MM.1S (cell line): ENCODE results near the gene H6PD.

Experiments
- DNase-seq: peaks from one replicate; pipeline ENCODE4 v3.0.0-alpha.2; 2015
- H2AFZ ChIP-seq: fragments of 300-600 bp; sonication (generic); 2 replicates; pipeline ENCODE4 v1.6.0; 2016; ENCODE audit warnings: antibody characterized with exemption, low read length
- H3F3A ChIP-seq: fragments of 300-600 bp; sonication (generic); 2 replicates; pipeline ENCODE4 v1.6.1; 2016; ENCODE audit warnings: mild to moderate bottlenecking, antibody characterized with exemption, low read length, moderate library complexity, mixed read lengths; ENCODE audit not compliant: insufficient read depth
- H3K27ac ChIP-seq: fragments of 300-600 bp; sonication (generic); 2 replicates; pipeline ENCODE4 v1.5.1; 2016; ENCODE audit warnings: mild to moderate bottlenecking, low read length
- H3K27me3 ChIP-seq: fragments of 300-600 bp; sonication (generic); replicated peaks from 2 replicates; pipeline ENCODE4 v1.6.0; 2016; ENCODE audit warnings: low read length; ENCODE audit not compliant: insufficient read depth
- H3K36me3 ChIP-seq: fragments of 300-600 bp; sonication (generic); replicated peaks from 2 replicates; pipeline ENCODE4 v1.6.1; 2016; ENCODE audit warnings: mild to moderate bottlenecking, low read length, mixed read lengths; ENCODE audit not compliant: insufficient read depth
- H3K4me1 ChIP-seq: fragments of 300-600 bp; sonication (generic); 2 replicates; pipeline ENCODE4 v1.6.1; 2016; ENCODE audit warnings: low read length, mixed read lengths
- H3K4me2 ChIP-seq: fragments of 300-600 bp; sonication (generic); 2 replicates; pipeline ENCODE4 v1.6.0; 2016; ENCODE audit warnings: low read depth, low read length
- H3K4me3 ChIP-seq: fragments of 300-600 bp; sonication (generic); 2 replicates; pipeline ENCODE4 v1.5.1; 2016; ENCODE audit warnings: low read length, mixed read lengths
- H3K79me2 ChIP-seq: fragments of 300-600 bp; sonication (generic); 2 replicates; pipeline ENCODE4 v1.6.1; 2016; ENCODE audit warnings: mixed run types, low read length, mixed read lengths
- H3K9ac ChIP-seq: fragments of 300-600 bp; sonication (generic); 2 replicates; pipeline ENCODE4 v1.6.1; 2016; ENCODE audit warnings: low read length, mixed read lengths
- H3K9me2 ChIP-seq: fragments of 300-600 bp; sonication (generic); replicated peaks from 2 replicates; pipeline ENCODE4 v1.6.1; 2016; ENCODE audit warnings: mild to moderate bottlenecking, low read length, mixed read lengths; ENCODE audit not compliant: insufficient read depth
- H3K9me3 ChIP-seq: fragments of 300-600 bp; sonication (generic); replicated peaks from 2 replicates; pipeline ENCODE4 v1.6.1; 2016; ENCODE audit warnings: mild to moderate bottlenecking, low read length, mixed read lengths; ENCODE audit not compliant: insufficient read depth
- H4K20me1 ChIP-seq: fragments of 300-600 bp; sonication (generic); 2 replicates; pipeline ENCODE4 v1.6.1; 2016; ENCODE audit warnings: mild to moderate bottlenecking, low read length, moderate library complexity, mixed read lengths; ENCODE audit not compliant: insufficient read depth
- CTCF ChIP-seq: fragments of 300-600 bp; sonication (generic); IDR thresholded peaks from 2 replicates; pipeline ENCODE4 v1.5.1; 2016; ENCODE audit warnings: antibody characterized with exemption, low read length, mixed read lengths
- EZH2 ChIP-seq: fragments of 300-600 bp; sonication (generic); optimal IDR thresholded peaks from 2 replicates; pipeline ENCODE3; 2017; ENCODE audit warnings: low read depth, mild to moderate bottlenecking, antibody characterized with exemption, low read length, mixed read lengths
- EZH2phosphoT487 ChIP-seq: fragments of 300-600 bp; sonication (generic); IDR thresholded peaks from 2 replicates; pipeline ENCODE4 v1.6.1; 2018; ENCODE audit warnings: antibody characterized with exemption, low read length

Gene H6PD

DNA sequence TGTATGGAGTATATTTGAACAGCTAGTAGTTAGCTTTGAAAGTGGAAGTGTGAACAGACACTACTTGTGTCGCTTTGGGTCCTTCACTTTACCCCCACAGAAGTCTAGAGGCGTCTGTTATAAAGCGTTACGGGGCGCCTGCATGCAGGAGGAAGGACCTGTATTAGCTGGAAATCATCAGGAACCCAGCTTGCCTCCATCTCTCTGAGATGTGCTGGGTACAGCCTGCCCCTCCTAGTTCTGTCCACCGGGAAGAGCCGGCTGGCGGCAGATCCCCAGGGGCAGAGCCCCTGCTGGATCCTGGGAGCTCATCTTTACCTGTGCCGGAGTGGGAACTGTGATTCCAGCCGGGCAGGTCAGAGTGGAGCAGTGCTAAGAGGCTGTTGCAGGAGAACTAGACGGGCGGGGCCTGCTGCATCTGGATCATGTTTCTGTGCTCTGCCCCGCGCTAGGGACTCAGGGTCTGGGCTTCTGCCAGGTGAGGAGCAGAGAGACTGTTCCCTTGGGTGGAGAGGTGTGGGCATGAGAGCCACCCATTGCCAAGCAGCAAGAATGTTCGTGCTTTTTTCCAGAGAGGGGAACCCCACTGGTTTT, 35.8 kb downstream of the H6PD start:
- no peaks in the 10 kb centered on the region for H3K9me3 ChIP-seq
- no peaks in the 10 kb centered on the region for H3K79me2 ChIP-seq
- no peak for TF ChIP-seq EZH2
- no peak for TF ChIP-seq CTCF
- no peak for TF ChIP-seq EZH2phosphoT487
- no peaks in the 10 kb centered on the region for H3K9me2 ChIP-seq
- no peaks in the 10 kb centered on the region for H3K36me3 ChIP-seq
- no peak overlapping the region for H3K9ac ChIP-seq
- H2AFZ ChIP-seq: no peak overlapping the region
- H3K27ac ChIP-seq: no peak overlapping the region
- H3K4me3 ChIP-seq: no peak overlapping the region
- H3F3A ChIP-seq: no peaks in the 10 kb centered on the region
- H3K27me3 ChIP-seq: no peaks in the 10 kb centered on the region
- DNase-seq: no peak
- H3K4me1 ChIP-seq: peaks cover 9% of the 10 kb centered on the region
- H4K20me1 ChIP-seq: no peaks in the 10 kb centered on the region
- no peak overlapping the region for H3K4me2 ChIP-seq

- H2AFZ ChIP-seq: no peak overlapping the region
- DNase-seq: no peak
- TF ChIP-seq EZH2phosphoT487 (no peak), CTCF (no peak), EZH2 (no peak)
- no peak overlapping the region for H3K27ac ChIP-seq
- peaks cover 7% of the 10 kb centered on the region; the same call in 1 of the 2 replicates for H3F3A ChIP-seq
- H3K27me3 ChIP-seq: no peaks in the 10 kb centered on the region
- H3K4me1 ChIP-seq: peaks cover 16% of the 10 kb centered on the region
- no peak overlapping the region for H3K4me3 ChIP-seq
- no peaks in the 10 kb centered on the region for H4K20me1 ChIP-seq
- no peaks in the 10 kb centered on the region for H3K79me2 ChIP-seq
- no peaks in the 10 kb centered on the region for H3K9me2 ChIP-seq
- H3K4me2 ChIP-seq: no peak overlapping the region
- H3K9ac ChIP-seq: no peak overlapping the region
- no peaks in the 10 kb centered on the region for H3K36me3 ChIP-seq
- no peaks in the 10 kb centered on the region for H3K9me3 ChIP-seq
Measured at GRCh38 chr1:9271283-9271682, 36.7 kb downstream of the H6PD start.

- H3K27me3 ChIP-seq: no peaks in the 10 kb centered on the region
- H3K27ac ChIP-seq: no peak overlapping the region
- TF ChIP-seq EZH2: no peak
- no peak for TF ChIP-seq EZH2phosphoT487
- TF ChIP-seq CTCF: no peak
- DNase-seq: no peak
- H3K4me1 ChIP-seq: peaks cover 13% of the 10 kb centered on the region
- no peaks in the 10 kb centered on the region for H3K36me3 ChIP-seq
- H3K9me2 ChIP-seq: no peaks in the 10 kb centered on the region
- H3K9me3 ChIP-seq: no peaks in the 10 kb centered on the region
- H3K4me3 ChIP-seq: no peak overlapping the region
- no peaks in the 10 kb centered on the region for H3K79me2 ChIP-seq
- H3F3A ChIP-seq: peaks cover 7% of the 10 kb centered on the region; the same call in 1 of the 2 replicates
- no peak overlapping the region for H3K9ac ChIP-seq
- H4K20me1 ChIP-seq: no peaks in the 10 kb centered on the region
- no peak overlapping the region for H2AFZ ChIP-seq
- H3K4me2 ChIP-seq: no peak overlapping the region
Measured at GRCh38 chr1:9271861-9272595, 37.5 kb downstream of the H6PD start.
